Measurements from ENCODE around the gene SNURF. TPM values are rescaled to one million over a fixed set of nuclear protein-coding genes. Genes with fewer than 3 reads are reported as not detected.
A peak's percentile ranks its signal among the peaks of the same experiment; 100 is the strongest.
"Not testable (repeated sequence)": the region's sequence is repeated elsewhere in the genome, so short reads cannot be mapped to it uniquely, and the experiment has no call there.

SNURF gene
- 10 to 100 TPM; 15.2 to 21.7 TPM for total RNA-seq

GRCh38 chr15:24954783-24955530, at the start of gene SNURF, which contains the start of gene SNRPN:
SNURF (plus strand) TSS chr15:24954987; CDS start chr15:24955049, 62 bp downstream.
SNRPN (plus strand) TSS chr15:24954987; CDS start chr15:24974454, 19,467 bp downstream.
- CTCF ChIA-PET: no interaction called here
- peaks cover 12% of the 10 kb centered on the region for H3K9me3 Mint-ChIP-seq
- H3K27ac Mint-ChIP-seq: peak within 1 kb of the TSS; percentile 96
- peak; percentile 80 for DNase-seq
- peaks cover 13% of the 10 kb centered on the region for H3K36me3 Mint-ChIP-seq
- intact Hi-C loops (cut with micrococcal nuclease): loop anchor here (5.0 kb wide), 1 partner anchor 897 kb away; no protein-coding TSS in a partner anchor
- peaks cover 3% of the 10 kb centered on the region for H3K27me3 Mint-ChIP-seq
- peak within 1 kb of the TSS; percentile 91 for H3K4me3 Mint-ChIP-seq
- peaks cover 9% of the 10 kb centered on the region for H3K4me1 Mint-ChIP-seq (ENCODE audit: low read depth)
- POLR2A ChIA-PET: interaction anchor here (0.5 kb wide), 1 partner anchor 468 kb away, joined by 4 read pairs; no protein-coding TSS in a partner anchor

GRCh38 chr15:24916305-24917009, 38.3 kb upstream of the SNURF start:
- intact Hi-C loops (cut with micrococcal nuclease): no loop called here
- H3K27ac Mint-ChIP-seq: no peak overlapping the region
- peaks cover 1% of the 10 kb centered on the region for H3K27me3 Mint-ChIP-seq
- H3K4me3 Mint-ChIP-seq: no peak overlapping the region
- peak; percentile 9 for DNase-seq
- peaks cover 5% of the 10 kb centered on the region for H3K4me1 Mint-ChIP-seq (ENCODE audit: low read depth)
- ChIA-PET POLR2A (no interaction called here), CTCF (no interaction called here)
- peaks cover 4% of the 10 kb centered on the region for H3K36me3 Mint-ChIP-seq
- peaks cover 42% of the 10 kb centered on the region for H3K9me3 Mint-ChIP-seq

- intact Hi-C loops (cut with micrococcal nuclease): no loop called here
- Mint-ChIP-seq H3K9me3 (peaks cover 41% of the 10 kb centered on the region), H3K27ac (no peak overlapping the region), H3K36me3 (no peaks in the 10 kb centered on the region), H3K4me1 (ENCODE audit: low read depth) (peaks cover 5% of the 10 kb centered on the region), H3K4me3 (no peak overlapping the region), H3K27me3 (no peaks in the 10 kb centered on the region)
- POLR2A ChIA-PET: no interaction called here
- CTCF ChIA-PET: no interaction called here
- DNase-seq: no peak
Observed at GRCh38 chr15:24917431-24917830, 37.4 kb upstream of the SNURF start.

- H3K27ac Mint-ChIP-seq: no peak overlapping the region
- H3K27me3 Mint-ChIP-seq: no peaks in the 10 kb centered on the region
- H3K4me1 Mint-ChIP-seq (ENCODE audit: low read depth): peaks cover 5% of the 10 kb centered on the region
- DNase-seq: no peak
- intact Hi-C loops (cut with micrococcal nuclease): no loop called here
- H3K9me3 Mint-ChIP-seq: peaks cover 29% of the 10 kb centered on the region
- no peak overlapping the region for H3K4me3 Mint-ChIP-seq
- CTCF ChIA-PET: no interaction called here
- POLR2A ChIA-PET: no interaction called here
- H3K36me3 Mint-ChIP-seq: peaks cover 1% of the 10 kb centered on the region
Observed at GRCh38 chr15:24919446-24919845, 35.3 kb upstream of the SNURF start.

- DNase-seq; H3K36me3 Mint-ChIP-seq; H3K4me1 Mint-ChIP-seq (ENCODE audit: low read depth); intact Hi-C loops (cut with micrococcal nuclease); POLR2A ChIA-PET; H3K27ac Mint-ChIP-seq; CTCF ChIA-PET; H3K27me3 Mint-ChIP-seq; H3K4me3 Mint-ChIP-seq: not testable (repeated sequence)
- peaks cover 12% of the 10 kb centered on the region for H3K9me3 Mint-ChIP-seq
Observed at GRCh38 chr15:24922781-24923180, 32.0 kb upstream of the SNURF start.

- Mint-ChIP-seq H3K4me3 (no peak overlapping the region), H3K36me3 (peaks cover 1% of the 10 kb centered on the region), H3K4me1 (ENCODE audit: low read depth) (no peaks in the 10 kb centered on the region), H3K27ac (no peak overlapping the region), H3K27me3 (no peaks in the 10 kb centered on the region), H3K9me3 (peaks cover 18% of the 10 kb centered on the region)
- intact Hi-C loops (cut with micrococcal nuclease): no loop called here
- DNase-seq: no peak
- POLR2A ChIA-PET: no interaction called here
- CTCF ChIA-PET: no interaction called here
Observed at GRCh38 chr15:24924153-24924552, 30.6 kb upstream of the SNURF start.

- POLR2A ChIA-PET: no interaction called here
- Mint-ChIP-seq H3K36me3 (peaks cover 1% of the 10 kb centered on the region), H3K9me3 (peaks cover 18% of the 10 kb centered on the region), H3K4me3 (no peak overlapping the region), H3K27me3 (no peaks in the 10 kb centered on the region), H3K27ac (no peak overlapping the region), H3K4me1 (ENCODE audit: low read depth) (no peaks in the 10 kb centered on the region)
- no peak for DNase-seq
- intact Hi-C loops (cut with micrococcal nuclease): no loop called here
- CTCF ChIA-PET: no interaction called here
Observed at GRCh38 chr15:24924621-24925020, 30.2 kb upstream of the SNURF start.

GRCh38 chr15:24931874-24932732, 22.7 kb upstream of the SNURF start:
- peaks cover 25% of the 10 kb centered on the region for H3K9me3 Mint-ChIP-seq
- H3K4me1 Mint-ChIP-seq (ENCODE audit: low read depth); H3K4me3 Mint-ChIP-seq; H3K36me3 Mint-ChIP-seq; CTCF ChIA-PET; POLR2A ChIA-PET; H3K27ac Mint-ChIP-seq; H3K27me3 Mint-ChIP-seq; DNase-seq; intact Hi-C loops (cut with micrococcal nuclease): not testable (repeated sequence)

GRCh38 chr15:24933716-24934115, 21.1 kb upstream of the SNURF start:
- no peaks in the 10 kb centered on the region for H3K27me3 Mint-ChIP-seq
- H3K4me1 Mint-ChIP-seq (ENCODE audit: low read depth): no peaks in the 10 kb centered on the region
- no peaks in the 10 kb centered on the region for H3K36me3 Mint-ChIP-seq
- CTCF ChIA-PET: no interaction called here
- DNase-seq: no peak
- H3K27ac Mint-ChIP-seq: no peak overlapping the region
- H3K4me3 Mint-ChIP-seq: no peak overlapping the region
- POLR2A ChIA-PET: no interaction called here
- intact Hi-C loops (cut with micrococcal nuclease): no loop called here
- H3K9me3 Mint-ChIP-seq: peaks cover 27% of the 10 kb centered on the region

- DNase-seq; POLR2A ChIA-PET; H3K4me3 Mint-ChIP-seq; H3K4me1 Mint-ChIP-seq (ENCODE audit: low read depth); H3K36me3 Mint-ChIP-seq; H3K27me3 Mint-ChIP-seq; intact Hi-C loops (cut with micrococcal nuclease); CTCF ChIA-PET; H3K27ac Mint-ChIP-seq: not testable (repeated sequence)
- peaks cover 19% of the 10 kb centered on the region for H3K9me3 Mint-ChIP-seq
Observed at GRCh38 chr15:24938224-24938623, 16.6 kb upstream of the SNURF start.

GRCh38 chr15:24940236-24940635, 14.6 kb upstream of the SNURF start:
- POLR2A ChIA-PET: no interaction called here
- CTCF ChIA-PET: no interaction called here

GRCh38 chr15:24943361-24943760, 11.4 kb upstream of the SNURF start:
- POLR2A ChIA-PET: no interaction called here
- Mint-ChIP-seq H3K27me3 (no peaks in the 10 kb centered on the region), H3K4me3 (no peak overlapping the region), H3K36me3 (no peaks in the 10 kb centered on the region), H3K9me3 (peaks cover 9% of the 10 kb centered on the region), H3K4me1 (ENCODE audit: low read depth) (no peaks in the 10 kb centered on the region), H3K27ac (no peak overlapping the region)
- intact Hi-C loops (cut with micrococcal nuclease): no loop called here
- no peak for DNase-seq
- CTCF ChIA-PET: no interaction called here

More at GRCh38 chr15:24940236-24940635, 14.6 kb upstream of the SNURF start:
- no peak overlapping the region for H3K27ac Mint-ChIP-seq
- H3K27me3 Mint-ChIP-seq: no peaks in the 10 kb centered on the region
- no peaks in the 10 kb centered on the region for H3K4me1 Mint-ChIP-seq (ENCODE audit: low read depth)
- no peaks in the 10 kb centered on the region for H3K36me3 Mint-ChIP-seq
- intact Hi-C loops (cut with micrococcal nuclease): no loop called here
- DNase-seq: no peak
- H3K4me3 Mint-ChIP-seq: no peak overlapping the region
- H3K9me3 Mint-ChIP-seq: peaks cover 19% of the 10 kb centered on the region

Measured in activated CD4-positive, alpha-beta memory T cell treated with anti-CD3 and anti-CD28 coated beads for 36 hours (primary cell).